GM19468 (cell line): ENCODE data around the gene MPPED2.

Experiments used
- ATAC-seq: cut with Tn5 transposase; IDR thresholded peaks from one replicate; pipeline ENCODE4 v1.9.1; 2021; ENCODE audit warnings: mild to moderate bottlenecking, moderate library complexity, moderate number of reproducible peaks; ENCODE audit not compliant: unreplicated experiment; ENCODE audit errors: extremely low read depth

Gene MPPED2

DNA sequence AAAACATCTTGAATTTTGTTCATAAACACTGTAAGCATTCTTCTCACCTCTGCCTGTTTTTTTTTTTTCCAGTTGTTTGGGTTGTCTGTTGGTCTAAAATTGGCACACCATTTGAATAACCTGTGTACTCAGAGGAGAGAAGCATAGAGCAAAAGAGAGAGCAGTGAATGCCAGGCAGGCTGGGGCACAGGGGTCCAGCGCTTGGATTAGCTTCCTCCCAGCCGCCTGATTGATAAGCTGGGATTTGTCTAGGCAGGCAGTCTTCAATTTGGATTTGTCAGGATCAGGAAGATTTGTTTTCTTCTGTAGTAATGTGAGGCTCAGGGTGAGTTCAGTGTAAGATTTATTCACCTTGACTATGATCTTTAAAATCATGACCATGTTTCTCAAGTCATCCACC is 204.3 kb downstream of the MPPED2 start:
- no peak for ATAC-seq

DNA sequence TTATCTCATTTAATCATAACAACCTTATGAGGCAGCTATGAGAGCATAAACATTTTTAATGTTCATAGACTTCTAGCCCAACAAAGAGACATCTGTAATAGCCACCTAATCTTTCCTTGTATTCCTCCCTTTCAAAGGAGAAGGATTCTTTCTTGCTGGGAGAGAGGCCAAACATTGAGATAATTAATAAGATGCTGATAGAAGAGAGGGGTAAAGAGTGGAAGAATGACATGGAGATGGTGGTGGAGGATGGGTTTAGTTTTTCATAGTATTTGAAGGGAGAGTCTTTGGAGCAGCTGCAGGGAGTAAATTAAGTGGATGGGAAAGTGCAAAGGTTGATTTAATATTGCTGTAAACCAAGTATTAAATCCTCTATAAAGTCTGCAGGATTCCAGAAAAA is 205.3 kb downstream of the MPPED2 start:
- ATAC-seq = no peak

DNA sequence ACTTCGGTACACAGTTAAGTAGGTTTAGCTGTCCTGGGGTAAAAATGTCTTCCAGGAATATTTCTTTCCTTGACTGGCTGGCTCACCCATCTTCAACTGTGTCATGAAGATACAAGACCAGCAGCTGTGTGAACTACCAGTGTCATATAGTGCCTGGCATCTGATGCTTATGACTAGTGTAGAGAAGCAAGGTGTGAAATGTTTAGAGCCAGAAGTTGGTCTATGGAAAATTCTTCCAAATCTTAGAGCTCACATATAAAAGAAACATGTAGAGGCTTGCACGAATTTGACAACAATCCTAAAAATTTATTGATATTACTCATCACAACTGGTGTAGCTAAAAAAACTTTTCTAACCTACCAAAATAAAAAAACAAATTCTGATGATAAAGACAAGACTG is 208.8 kb downstream of the MPPED2 start:
- no peak for ATAC-seq

DNA sequence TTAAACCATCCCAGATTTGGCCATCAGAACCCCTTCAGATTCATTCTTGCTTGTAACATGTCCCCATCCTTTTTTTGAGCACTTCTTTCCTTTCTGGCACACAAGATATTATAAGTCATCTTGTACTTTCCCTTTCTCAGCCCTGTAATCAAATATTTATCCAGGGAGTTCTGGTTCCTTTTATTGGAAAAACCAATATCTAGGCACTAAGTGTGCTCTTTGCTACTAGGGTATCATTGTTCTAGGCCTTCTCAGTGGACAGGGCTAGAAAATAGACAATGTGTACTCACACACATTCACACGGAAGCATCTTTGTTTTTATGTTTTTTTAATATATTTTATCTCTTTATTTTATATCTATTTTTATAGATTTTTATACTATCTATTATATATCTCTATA is 216.0 kb downstream of the MPPED2 start:
- ATAC-seq = no peak

DNA sequence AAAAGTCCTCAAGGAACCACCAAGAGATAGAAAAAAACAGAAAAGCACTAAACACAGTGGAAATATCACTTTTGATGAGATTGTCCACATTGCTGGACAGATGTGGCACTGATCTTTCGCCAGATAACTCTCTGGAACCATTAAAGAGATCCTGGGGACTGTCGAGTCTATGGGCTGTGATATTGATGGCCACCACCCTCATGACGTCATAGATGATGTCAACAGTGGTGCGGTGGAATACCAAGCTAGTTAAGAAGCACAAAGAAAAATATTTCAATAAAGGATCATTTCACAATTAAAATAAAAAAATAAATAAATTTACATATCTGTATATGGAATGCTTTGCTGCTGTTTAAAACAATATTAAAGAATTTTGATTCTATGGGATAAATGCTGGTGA is 217.8 kb downstream of the MPPED2 start:
- ATAC-seq = no peak

DNA sequence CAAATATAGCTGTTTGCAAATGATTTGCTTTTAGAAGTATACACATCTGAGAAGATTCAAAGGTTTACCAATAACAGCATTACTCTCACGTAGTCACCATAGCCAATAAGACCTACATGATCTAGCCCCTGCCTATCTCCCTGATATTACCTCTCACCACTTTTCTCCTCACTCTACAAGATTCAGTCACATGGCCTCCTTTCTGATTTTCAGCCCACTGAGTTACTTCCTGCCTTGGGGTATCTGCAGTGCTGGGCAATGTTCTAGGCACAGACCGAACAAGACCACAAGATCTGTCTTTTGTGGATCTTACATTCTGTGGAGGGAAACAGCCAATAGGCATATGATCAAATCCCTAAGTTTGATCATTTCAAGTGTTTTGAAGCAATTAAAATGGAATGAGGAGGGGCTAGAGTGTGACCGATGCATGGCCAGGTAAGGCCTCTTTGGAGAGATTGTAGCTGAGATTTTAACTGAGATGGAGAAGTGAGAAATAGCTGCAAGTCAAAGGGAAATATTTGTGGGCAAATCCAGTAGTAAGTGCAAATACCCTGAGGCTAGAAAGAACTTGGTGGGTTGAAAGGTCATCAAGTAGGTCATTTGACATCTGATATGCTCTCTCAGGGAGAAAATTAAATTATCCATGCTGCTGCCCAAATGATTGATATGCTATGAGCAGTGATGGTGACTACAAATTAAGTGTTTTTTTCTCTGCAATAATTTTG is 220.2 kb downstream of the MPPED2 start:
- no peak for ATAC-seq

DNA sequence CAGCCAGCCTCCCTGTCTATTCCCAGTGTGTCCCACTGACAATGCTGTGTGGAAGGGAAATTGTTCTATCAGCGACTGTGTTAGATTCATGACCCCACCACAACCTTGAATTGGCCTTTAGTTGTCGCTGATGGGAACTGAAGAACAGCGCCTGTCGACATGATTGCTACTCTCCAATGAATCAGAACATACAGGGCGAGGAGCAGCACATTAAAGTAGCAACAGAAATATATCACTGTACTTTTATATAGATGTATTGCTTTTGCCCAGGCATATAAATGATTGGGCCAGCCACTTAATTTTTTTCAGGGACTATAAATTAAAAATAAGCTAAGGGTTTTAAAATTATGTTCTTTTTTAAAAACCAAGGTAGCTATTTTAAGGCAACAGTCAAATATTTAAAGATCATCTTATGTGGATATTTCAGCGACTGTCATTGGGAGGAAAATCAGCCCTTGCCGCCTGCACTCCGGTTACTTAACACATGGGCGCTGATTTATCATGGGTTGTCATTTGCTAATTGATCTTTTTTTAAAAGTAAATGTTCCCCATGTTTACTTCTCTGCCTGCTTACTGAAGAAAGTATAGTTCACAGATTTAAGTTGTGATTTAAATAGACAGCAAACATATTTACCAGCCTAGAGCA is 221.2 kb downstream of the MPPED2 start:
- no peak for ATAC-seq

DNA sequence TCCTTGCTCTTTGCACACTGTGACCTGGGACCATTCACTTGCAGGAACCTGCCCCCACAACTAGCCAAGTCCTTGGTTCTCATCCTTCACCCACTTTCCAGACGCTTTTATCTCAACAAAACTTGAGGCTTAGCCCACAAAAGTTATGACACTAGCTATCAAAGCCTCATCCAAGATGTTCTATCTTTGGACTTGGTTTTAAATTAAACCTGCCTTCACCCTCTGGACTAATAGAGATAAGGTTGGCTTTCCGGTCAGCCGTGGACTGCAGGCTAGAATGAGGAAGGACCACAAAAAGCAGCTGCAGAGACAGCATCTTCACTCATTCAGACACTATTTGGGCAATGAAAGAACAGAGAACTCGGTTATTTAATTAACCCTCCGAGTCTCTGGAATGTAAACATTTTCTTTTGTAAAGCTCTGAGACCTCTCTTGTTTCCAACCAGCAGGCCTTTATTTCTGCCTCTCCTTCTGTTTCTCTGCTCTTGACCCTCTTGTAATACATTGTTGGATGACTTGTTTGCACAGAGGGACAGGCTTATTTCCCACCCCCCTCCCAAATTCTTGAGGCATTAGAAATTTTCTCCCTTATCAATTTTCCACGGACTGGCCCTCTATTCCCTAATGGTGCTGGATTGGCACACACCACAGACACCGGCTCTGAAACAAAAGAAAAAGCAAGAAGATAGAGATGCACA is 221.9 kb downstream of the MPPED2 start:
- ATAC-seq = no peak

DNA sequence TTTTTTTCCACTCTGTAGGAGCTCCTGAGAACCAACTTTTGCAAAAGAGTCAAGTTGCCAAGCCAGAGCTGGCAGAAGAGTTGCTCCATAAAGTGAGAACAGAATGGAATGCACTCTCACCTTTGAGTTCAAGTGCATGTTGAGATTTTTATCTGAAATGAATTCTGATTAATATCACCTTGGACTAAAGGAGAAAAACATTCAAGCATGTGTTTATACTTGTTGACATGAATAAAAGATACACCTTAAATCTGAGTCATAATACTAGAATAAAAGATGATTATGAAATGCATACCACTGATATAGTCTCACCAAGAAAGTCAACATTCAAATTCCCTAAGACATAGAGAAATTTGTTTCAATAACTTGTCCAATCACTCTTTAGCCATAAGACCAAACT is 225.4 kb downstream of the MPPED2 start:
- ATAC-seq = no peak
